Astrocyte (in vitro differentiated cells and primary cell): ENCODE data around the gene CITED1. TPM values are rescaled to one million over a fixed set of nuclear protein-coding genes. Genes with fewer than 3 reads are reported as not detected.

Experiments
- DNase-seq: peaks from one replicate; pipeline ENCODE4 v3.0.0-alpha.2; 2010; ENCODE audit warnings: low read depth
- FAIRE-seq: peaks from 2 replicates; lab custom pipeline; 2011; peaks lifted over from hg19 to GRCh38; lab: Jason Lieb, UNC
- H2AFZ ChIP-seq: 2 replicates; pipeline ENCODE4 v1.6.0; 2012; ENCODE audit warnings: low read depth, low read length, inconsistent platforms
- H3K27ac ChIP-seq: 2 replicates; pipeline ENCODE4 v1.5.1; 2011; ENCODE audit warnings: low read depth, low read length, inconsistent platforms
- H3K27me3 ChIP-seq: 2 replicates; pipeline ENCODE4 v1.6.0; 2011; ENCODE audit warnings: low read length, inconsistent platforms; ENCODE audit not compliant: insufficient read depth
- H3K36me3 ChIP-seq: 2 replicates; pipeline ENCODE4 v1.5.1; 2011; ENCODE audit warnings: low read length, inconsistent platforms; ENCODE audit not compliant: insufficient read depth
- H3K4me1 ChIP-seq: 2 replicates; pipeline ENCODE4 v1.5.1; 2011; ENCODE audit warnings: low read length, inconsistent platforms; ENCODE audit not compliant: insufficient read depth
- H3K4me2 ChIP-seq: 2 replicates; pipeline ENCODE4 v1.6.0; 2012; ENCODE audit warnings: low read length, inconsistent platforms
- H3K4me3 ChIP-seq: 2 replicates; pipeline ENCODE4 v1.5.1; 2011; ENCODE audit warnings: low read depth, mild to moderate bottlenecking, low read length, inconsistent platforms; ENCODE audit not compliant: insufficient read depth
- H3K79me2 ChIP-seq: 2 replicates; pipeline ENCODE4 v1.6.0; 2012; ENCODE audit warnings: mild to moderate bottlenecking, low read length, inconsistent platforms; ENCODE audit not compliant: insufficient read depth
- H3K9ac ChIP-seq: 2 replicates; pipeline ENCODE4 v1.6.0; 2012; ENCODE audit warnings: mild to moderate bottlenecking, low read length, inconsistent platforms
- H3K9me3 ChIP-seq: 2 replicates; pipeline ENCODE4 v1.5.1; 2012; ENCODE audit warnings: low read depth, mild to moderate bottlenecking, low read length, inconsistent platforms; ENCODE audit not compliant: insufficient read depth
- H4K20me1 ChIP-seq: 2 replicates; pipeline ENCODE4 v1.6.0; 2012; ENCODE audit warnings: low read length, inconsistent platforms; ENCODE audit not compliant: insufficient read depth
- H3K27ac Mint-ChIP-seq: one replicate; pipeline ENCODE4 v1.8.0; 2021; ENCODE audit warnings: mild to moderate bottlenecking, mixed read lengths; ENCODE audit not compliant: unreplicated experiment
- H3K27me3 Mint-ChIP-seq: one replicate; pipeline ENCODE4 v1.8.0; 2021; ENCODE audit warnings: low read depth, mixed read lengths; ENCODE audit not compliant: unreplicated experiment
- H3K36me3 Mint-ChIP-seq: one replicate; pipeline ENCODE4 v1.8.0; 2021; ENCODE audit warnings: low read depth, mixed read lengths; ENCODE audit not compliant: unreplicated experiment
- H3K4me1 Mint-ChIP-seq: one replicate; pipeline ENCODE4 v1.8.0; 2021; ENCODE audit warnings: low read depth, mixed read lengths; ENCODE audit not compliant: unreplicated experiment
- H3K4me3 Mint-ChIP-seq: one replicate; pipeline ENCODE4 v1.8.0; 2021; ENCODE audit warnings: mild to moderate bottlenecking, moderate library complexity, mixed read lengths; ENCODE audit not compliant: unreplicated experiment
- H3K9me3 Mint-ChIP-seq: one replicate; pipeline ENCODE4 v1.8.0; 2021; ENCODE audit warnings: mild to moderate bottlenecking, mixed read lengths; ENCODE audit not compliant: unreplicated experiment
- CTCF ChIP-seq: IDR thresholded peaks from 2 replicates; pipeline ENCODE4 v1.5.1; 2011; ENCODE audit warnings: low read depth, mild to moderate bottlenecking, inconsistent platforms, low read length, moderate library complexity; ENCODE audit not compliant: insufficient read depth
- EZH2 ChIP-seq: IDR thresholded peaks from 2 replicates; pipeline ENCODE4 v1.6.1; 2012; ENCODE audit warnings: mild to moderate bottlenecking, low read length, inconsistent platforms; ENCODE audit not compliant: insufficient read depth
- total RNA-seq: library from RNA; stranded (reverse); gene quantifications from 2 replicates; pipeline ENCODE4 v1.2.1, GENCODE V29; 2021

CITED1 gene
- total RNA-seq, 1 donor from 2014 or later = not detected

GRCh38 chrX:72280321-72280845 lies 25.3 kb downstream of the CITED1 start:
- no peaks in the 10 kb centered on the region for H3K27me3 ChIP-seq
- no peaks in the 10 kb centered on the region for H3K9me3 ChIP-seq
- Mint-ChIP-seq H3K4me1 (peaks cover 5% of the 10 kb centered on the region), H3K27ac (no peak overlapping the region), H3K27me3 (no peaks in the 10 kb centered on the region), H3K4me3 (no peak overlapping the region), H3K9me3 (no peaks in the 10 kb centered on the region), H3K36me3 (no peaks in the 10 kb centered on the region)
- FAIRE-seq (peak; percentile 56), DNase-seq (no peak)
- TF ChIP-seq EZH2 (no peak), CTCF (no peak)
- peak overlapping the region; percentile 47 for H2AFZ ChIP-seq
- H3K4me1 ChIP-seq = peaks cover 4% of the 10 kb centered on the region
- no peaks in the 10 kb centered on the region for H3K36me3 ChIP-seq
- peaks cover 17% of the 10 kb centered on the region for H3K79me2 ChIP-seq
- H4K20me1 ChIP-seq = peaks cover 11% of the 10 kb centered on the region
- no peak overlapping the region for H3K4me2 ChIP-seq
- H3K27ac ChIP-seq = no peak overlapping the region
- H3K9ac ChIP-seq = no peak overlapping the region
- no peak overlapping the region for H3K4me3 ChIP-seq

- Histone ChIP-seq H3K4me3 (peak overlapping the region; percentile 88), H3K4me1 (peaks cover 37% of the 10 kb centered on the region), H3K27me3 (no peaks in the 10 kb centered on the region), H3K9ac (peak overlapping the region; percentile 95), H3K9me3 (no peaks in the 10 kb centered on the region), H4K20me1 (peaks cover 50% of the 10 kb centered on the region), H3K36me3 (peaks cover 31% of the 10 kb centered on the region), H3K27ac (peak overlapping the region; percentile 75), H3K79me2 (peaks cover 48% of the 10 kb centered on the region), H3K4me2 (peak overlapping the region; percentile 84), H2AFZ (no peak overlapping the region)
- H3K36me3 Mint-ChIP-seq = peaks cover 22% of the 10 kb centered on the region
- peaks cover 31% of the 10 kb centered on the region for H3K4me1 Mint-ChIP-seq
- FAIRE-seq (no peak), DNase-seq (no peak)
- H3K4me3 Mint-ChIP-seq = peak overlapping the region; percentile 89
- H3K27ac Mint-ChIP-seq = peak overlapping the region; percentile 83
- TF ChIP-seq CTCF (no peak), EZH2 (no peak)
- H3K9me3 Mint-ChIP-seq = no peaks in the 10 kb centered on the region
- H3K27me3 Mint-ChIP-seq = no peaks in the 10 kb centered on the region
These were observed 29.2 kb downstream of the CITED1 start for GRCh38 chrX:72276478-72276953.

- Histone ChIP-seq H4K20me1 (peaks cover 64% of the 10 kb centered on the region), H3K27ac (peak overlapping the region; percentile 33), H3K9me3 (no peaks in the 10 kb centered on the region), H3K36me3 (peaks cover 36% of the 10 kb centered on the region), H2AFZ (no peak overlapping the region), H3K4me3 (peak overlapping the region; percentile 88), H3K4me2 (peak overlapping the region; percentile 84), H3K9ac (peak overlapping the region; percentile 95), H3K27me3 (no peaks in the 10 kb centered on the region), H3K4me1 (peaks cover 50% of the 10 kb centered on the region), H3K79me2 (peaks cover 48% of the 10 kb centered on the region)
- Mint-ChIP-seq H3K4me1 (peaks cover 31% of the 10 kb centered on the region), H3K27ac (no peak overlapping the region), H3K27me3 (no peaks in the 10 kb centered on the region), H3K36me3 (peaks cover 25% of the 10 kb centered on the region), H3K9me3 (no peaks in the 10 kb centered on the region), H3K4me3 (peak overlapping the region; percentile 89)
- FAIRE-seq = no peak
- TF ChIP-seq CTCF (no peak), EZH2 (no peak)
- DNase-seq = peak; percentile 35
These were observed 31.2 kb downstream of the CITED1 start for GRCh38 chrX:72274526-72274925.
